Psoas muscle (tissue), 8 donors: ENCODE data around the gene CASP14. TPM values are rescaled to one million over a fixed set of nuclear protein-coding genes. Genes with fewer than 3 reads are reported as not detected.
"Not testable (repeated sequence)": the region's sequence is repeated elsewhere in the genome, so short reads cannot be mapped to it uniquely, and the experiment has no call there.

Experiments used
- ATAC-seq, 4 donors: fragments of 200-7000 bp; cut with Tn5 transposase; one replicate each; pipeline ENCODE4 v1.9.1; 2020; ENCODE audit warnings: moderate library complexity in 3 of 4, mild to moderate bottlenecking in 2 of 4
- DNase-seq, 2 donors: peaks; one replicate each; pipeline ENCODE4 v3.0.0-alpha.2; 2020
- H3K27ac ChIP-seq: fragments of 200-600 bp; one replicate; pipeline ENCODE4 v1.8.0; 2022
- H3K27me3 ChIP-seq, 3 donors: fragments of 200-600 bp in 1 of 3; one replicate each; pipeline versions ENCODE4 v1.6.1 to v1.8.0; 2013 to 2022; ENCODE audit warnings: low read length in 2 of 3, mild to moderate bottlenecking in 2 of 3, moderate library complexity in 1 of 3; ENCODE audit not compliant: insufficient read depth in 3 of 3
- H3K36me3 ChIP-seq, 2 donors: fragments of 200-600 bp in 1 of 2; one replicate each; pipeline versions ENCODE4 v1.6.1 to v1.8.0; 2013 to 2022; ENCODE audit warnings: low read depth in 1 of 2, mild to moderate bottlenecking in 1 of 2, moderate library complexity in 1 of 2; ENCODE audit not compliant: insufficient read depth in 1 of 2
- H3K4me1 ChIP-seq: fragments of 200-600 bp; one replicate; pipeline ENCODE4 v1.8.0; 2022
- H3K4me3 ChIP-seq: fragments of 200-600 bp; one replicate; pipeline ENCODE4 v1.8.0; 2022; ENCODE audit warnings: mild to moderate bottlenecking
- H3K9me3 ChIP-seq: fragments of 200-600 bp; one replicate; pipeline ENCODE4 v1.8.0; 2022
- CTCF ChIP-seq: fragments of 200-600 bp; IDR thresholded peaks from one replicate; pipeline ENCODE4 v1.8.0; 2022; ENCODE audit warnings: antibody characterized with exemption
- WGBS, 3 donors: extraction: QIAGEN DNeasy Blood & Tissue Kit; methylation state at CpG; one replicate each; pipeline versions ENCODE4 v1.1.6 to v1.1.7; 2013; 5-methylcytosine and 5-hydroxymethylcytosine counted together
- intact Hi-C, 2 donors: fragments of 100-400 bp; cut with DNase I; formaldehyde crosslinking; loops; one replicate each; pipeline versions ENCODE4 v1.11.0 to v1.14.2; 2022
- polyA plus RNA-seq, 3 donors: library from polyadenylated mRNA; stranded (reverse); fragments of 200-250 nt; gene quantifications; one replicate each; pipeline ENCODE4 v1.2.3, GENCODE V29; 2013
- total RNA-seq, 4 donors: library from RNA; stranded (reverse); fragmentation: NEBNext Ultra II Directional in 2 of 4; extraction: Animal tissue kit (Norgen Biotek cat#: 25700) in 2 of 4; gene quantifications; one replicate each; pipeline versions ENCODE4 v1.2.1 to v1.2.4, GENCODE V29; 2021 to 2023
- donor health status: healthy with polysubstance abuse.
- donor health status: DM: no; HTN: no; CAD: no; lungs with moderate emphysema.
- donor health status: Bipolar disorder and iron deficiency.
- donor health status: healthy.
- donor health status: DM: yes; HTN: yes; CAD: no.
- donor health status: DM: no; HTN: no; CAD: no.
- donor health status: DM: no; HTN: no; CAD: no.
- donor health status: DM: yes; HTN: yes; CAD: no.

CASP14 gene
- total and polyA plus RNA-seq, 7 donors = not detected

GRCh38 chr19:15093001-15093400 lies 43.7 kb downstream of the CASP14 start:
- intact Hi-C loops = loop anchor here (2.0 to 5.0 kb wide), 2 partner anchors 464 kb away; no protein-coding TSS in a partner anchor
- DNase-seq (no peak), ATAC-seq (no peak)
- Histone ChIP-seq H3K27ac (no peak overlapping the region), H3K4me1 (no peaks in the 10 kb centered on the region), H3K36me3 (no peaks in the 10 kb centered on the region), H3K9me3 (no peaks in the 10 kb centered on the region), H3K4me3 (no peak overlapping the region), H3K27me3 (no peaks in the 10 kb centered on the region)
- TF ChIP-seq CTCF = no peak
- WGBS, 3 donors = 72 to 89% (median 76%) methylated on average over 2 of the region's 2 CpGs

- no peak for DNase-seq
- H3K9me3 ChIP-seq = no peaks in the 10 kb centered on the region
- H3K4me3 ChIP-seq = no peak overlapping the region
- 75 to 83% (median 82%) methylated on average over 3 of the region's 3 CpGs for WGBS, 3 donors
- no peaks in the 10 kb centered on the region for H3K4me1 ChIP-seq
- intact Hi-C loops = loop anchor here in 1 of 2 donors (5.0 kb wide), 1 partner anchor 51 kb away; no protein-coding TSS in a partner anchor
- H3K27me3 ChIP-seq = no peaks in the 10 kb centered on the region
- ATAC-seq = no peak
- no peaks in the 10 kb centered on the region for H3K36me3 ChIP-seq
- no peak for TF ChIP-seq CTCF
- H3K27ac ChIP-seq = no peak overlapping the region
Measured at GRCh38 chr19:15096223-15096622, 46.9 kb downstream of the CASP14 start.

GRCh38 chr19:15097980-15098379 lies 48.7 kb downstream of the CASP14 start:
- H3K27me3 ChIP-seq, H3K4me3 ChIP-seq, H3K27ac ChIP-seq, H3K36me3 ChIP-seq, ATAC-seq, H3K9me3 ChIP-seq, H3K4me1 ChIP-seq, DNase-seq: not testable (repeated sequence)
- intact Hi-C loops = loop anchor here in 1 of 2 donors (5.0 kb wide), 1 partner anchor 49 kb away; no protein-coding TSS in a partner anchor
- 45 to 57% (median 52%) methylated on average over 6 of the region's 6 CpGs for WGBS, 3 donors

- H3K9me3 ChIP-seq = peaks cover 6% of the 10 kb centered on the region
- intact Hi-C loops = loop anchor here in 1 of 2 donors (5.0 kb wide), 1 partner anchor 49 kb away; no protein-coding TSS in a partner anchor
- no peak overlapping the region for H3K27ac ChIP-seq
- peaks cover 0 to 3% (median 0%) of the 10 kb centered on the region in 3 donors for H3K27me3 ChIP-seq
- TF ChIP-seq CTCF = no peak
- no peaks in the 10 kb centered on the region for H3K36me3 ChIP-seq
- no peak overlapping the region for H3K4me3 ChIP-seq
- no peaks in the 10 kb centered on the region for H3K4me1 ChIP-seq
- no peak for ATAC-seq
- no peak for DNase-seq
- WGBS, 3 donors = 73 to 77% (median 75%) methylated on average over 10 of the region's 10 CpGs
Measured at GRCh38 chr19:15098460-15098859, 49.2 kb downstream of the CASP14 start.

GRCh38 chr19:15099017-15099582 lies 49.8 kb downstream of the CASP14 start:
- peaks cover 7% of the 10 kb centered on the region for H3K9me3 ChIP-seq
- WGBS, 3 donors = 86 to 91% (median 89%) methylated on average over 3 of the region's 3 CpGs
- no peak for ATAC-seq
- no peak for DNase-seq
- H3K4me3 ChIP-seq = no peak overlapping the region
- intact Hi-C loops = loop anchor here in 1 of 2 donors (5.0 kb wide), 1 partner anchor 48 kb away; no protein-coding TSS in a partner anchor
- H3K27ac ChIP-seq = no peak overlapping the region
- H3K36me3 ChIP-seq = no peaks in the 10 kb centered on the region
- peaks cover 0 to 3% (median 0%) of the 10 kb centered on the region in 3 donors for H3K27me3 ChIP-seq
- H3K4me1 ChIP-seq = no peaks in the 10 kb centered on the region
- TF ChIP-seq CTCF = no peak
